ENCODE data around the gene RAB7A.
"Not testable (repeated sequence)": the region's sequence is repeated elsewhere in the genome, so short reads cannot be mapped to it uniquely, and the experiment has no call there.

The RAB7A gene

DNA sequence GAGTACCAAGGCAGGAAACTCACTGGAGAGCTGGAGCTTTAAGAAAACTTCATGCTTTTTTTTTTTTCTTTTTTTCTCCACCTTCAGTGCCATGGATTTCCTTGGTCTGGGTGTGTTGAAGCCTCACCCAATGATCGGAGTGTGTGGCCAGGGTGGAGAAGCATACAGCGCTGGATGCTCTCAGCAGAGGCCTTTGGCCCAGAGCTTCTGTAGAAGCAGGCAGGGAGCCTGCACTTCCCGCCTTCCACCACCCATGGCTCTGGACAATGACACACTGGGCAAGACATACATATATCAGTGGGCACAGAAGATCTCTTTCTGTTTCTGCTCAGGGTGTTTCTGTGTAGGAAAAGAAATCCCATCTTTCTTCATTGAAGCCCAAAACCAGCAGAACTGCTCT is 97.6 kb downstream of the RAB7A start:
- no peak for FAIRE-seq

GRCh38 chr3:128824132-128824850 is 98.3 kb downstream of the RAB7A start:
- no peak for FAIRE-seq

DNA sequence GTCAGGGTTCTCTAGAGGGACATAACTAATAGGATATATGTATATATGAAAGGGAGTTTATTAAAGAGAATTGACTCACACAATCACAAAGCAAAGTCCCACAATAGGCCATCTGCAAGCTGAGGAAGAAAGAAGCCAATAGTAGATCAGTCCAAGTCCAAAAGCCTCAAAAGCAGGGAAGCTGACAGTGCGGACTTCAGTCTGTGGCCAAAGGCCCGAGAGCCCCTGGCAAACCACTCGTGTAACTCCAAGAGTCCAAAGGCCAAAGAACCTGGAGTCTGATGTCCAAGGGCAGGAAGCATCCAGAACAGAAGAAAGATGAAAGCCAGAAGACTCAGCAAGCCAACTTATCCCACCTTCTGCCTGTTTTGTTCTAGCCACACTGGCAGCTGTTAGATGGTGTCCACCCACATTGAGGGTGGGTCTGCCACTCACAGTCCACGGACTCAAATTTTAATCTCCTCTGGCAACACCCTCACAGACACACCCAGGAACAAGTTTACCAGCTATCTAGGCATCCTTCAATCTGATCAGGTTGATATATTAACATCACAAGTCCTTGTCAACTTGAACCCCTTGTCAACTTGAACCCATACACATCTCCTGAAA is 99.2 kb downstream of the RAB7A start:
- no peak for FAIRE-seq

GRCh38 chr3:128829087-128829486 is 103.1 kb downstream of the RAB7A start:
- FAIRE-seq = not testable (repeated sequence)

DNA sequence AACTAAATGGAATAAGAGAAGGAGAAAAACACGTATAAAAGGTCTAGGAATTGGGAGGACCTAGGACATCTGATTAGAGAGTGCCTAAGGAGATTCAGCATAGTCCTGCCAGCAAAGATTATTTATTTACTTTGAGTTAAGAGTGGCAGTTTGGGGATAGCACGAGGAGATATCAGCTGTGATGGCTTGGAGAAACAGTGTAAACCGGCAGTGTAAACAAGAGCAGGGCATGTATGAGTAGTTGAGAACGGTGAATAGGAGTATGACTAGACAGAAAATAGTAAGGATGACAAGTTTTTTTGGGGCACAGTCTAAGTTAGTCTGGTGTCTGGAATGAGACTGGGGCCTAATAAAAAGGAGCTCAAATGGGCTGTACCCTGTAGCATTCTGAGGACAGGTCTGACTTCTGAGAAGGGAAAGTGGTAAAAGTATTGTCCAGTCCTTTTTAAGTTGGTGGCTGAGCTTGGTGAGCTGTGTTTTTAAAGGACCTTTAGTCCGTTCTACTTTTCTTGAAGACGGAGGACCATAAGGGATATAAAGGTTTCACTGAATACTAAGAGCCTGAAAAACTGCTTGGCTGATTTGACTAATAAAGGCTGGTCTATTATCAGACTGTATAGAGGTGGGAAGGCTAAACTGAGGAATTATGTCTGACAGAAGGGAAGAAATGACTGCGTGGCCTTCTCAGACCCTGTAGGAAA is 104.1 kb downstream of the RAB7A start:
- not testable (repeated sequence) for FAIRE-seq

DNA sequence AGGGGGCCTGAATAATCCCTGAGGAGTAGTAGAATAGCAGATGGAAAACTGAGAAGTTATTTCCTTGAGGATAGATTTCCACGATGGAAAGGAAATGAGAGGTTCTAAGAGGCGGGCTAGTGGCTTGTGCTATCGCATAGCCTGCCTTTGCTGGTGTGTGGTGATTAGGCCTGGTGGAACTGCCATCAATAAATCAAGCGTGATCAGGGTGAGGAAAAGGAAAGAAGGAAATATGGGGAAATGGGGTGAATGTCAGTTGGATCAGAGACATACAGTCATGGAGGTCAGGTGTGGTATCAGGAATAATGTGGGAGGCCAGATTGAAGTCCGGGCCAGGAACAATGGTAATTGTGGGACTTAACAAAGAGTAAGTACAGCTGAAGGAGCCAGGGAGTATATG is 104.8 kb downstream of the RAB7A start:
- not testable (repeated sequence) for FAIRE-seq

DNA sequence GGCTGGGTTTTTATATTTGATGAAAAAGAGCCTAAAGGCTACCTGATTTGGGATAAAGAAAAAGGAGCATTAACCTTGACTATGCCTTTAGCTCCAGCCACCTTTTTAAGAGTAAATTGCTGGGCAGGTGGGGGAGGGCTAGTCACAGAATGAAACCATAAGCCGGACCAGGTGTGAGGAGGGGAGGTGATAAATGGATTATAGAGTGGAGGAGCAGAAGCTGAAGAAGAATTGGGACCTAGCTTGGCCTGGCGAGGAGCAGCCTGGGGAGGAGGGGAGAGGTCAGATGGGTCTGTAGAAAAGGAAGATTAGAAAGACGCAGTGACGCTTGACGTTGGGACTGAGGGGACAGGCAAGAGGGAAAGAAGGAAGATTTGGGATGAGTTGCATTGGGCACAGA is 107.0 kb downstream of the RAB7A start:
- not testable (repeated sequence) for FAIRE-seq

DNA sequence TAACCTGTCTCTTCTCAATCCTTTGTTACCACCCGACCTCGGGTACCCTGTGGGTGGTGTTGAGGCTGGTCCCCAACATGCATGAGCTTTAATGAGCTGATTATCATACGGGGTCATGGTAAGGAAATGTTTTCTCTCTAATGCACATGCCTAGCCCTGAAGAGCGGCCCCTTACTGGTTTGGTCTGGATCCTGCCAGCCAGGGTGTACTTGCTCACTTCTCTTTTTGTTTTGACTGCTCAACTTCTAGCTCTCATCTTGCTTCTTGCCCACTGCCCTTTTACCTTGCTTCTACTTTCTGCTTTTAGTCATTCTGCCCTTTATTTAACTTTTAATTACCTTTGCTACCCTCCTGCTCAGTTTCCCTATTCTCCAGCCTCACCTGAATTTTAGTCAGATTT is 109.1 kb downstream of the RAB7A start:
- FAIRE-seq = no peak

- no peak for FAIRE-seq
Measured at GRCh38 chr3:128841926-128842920, 116.2 kb downstream of the RAB7A start.

- FAIRE-seq = no peak
Measured at GRCh38 chr3:128844502-128844901, 118.5 kb downstream of the RAB7A start.

DNA sequence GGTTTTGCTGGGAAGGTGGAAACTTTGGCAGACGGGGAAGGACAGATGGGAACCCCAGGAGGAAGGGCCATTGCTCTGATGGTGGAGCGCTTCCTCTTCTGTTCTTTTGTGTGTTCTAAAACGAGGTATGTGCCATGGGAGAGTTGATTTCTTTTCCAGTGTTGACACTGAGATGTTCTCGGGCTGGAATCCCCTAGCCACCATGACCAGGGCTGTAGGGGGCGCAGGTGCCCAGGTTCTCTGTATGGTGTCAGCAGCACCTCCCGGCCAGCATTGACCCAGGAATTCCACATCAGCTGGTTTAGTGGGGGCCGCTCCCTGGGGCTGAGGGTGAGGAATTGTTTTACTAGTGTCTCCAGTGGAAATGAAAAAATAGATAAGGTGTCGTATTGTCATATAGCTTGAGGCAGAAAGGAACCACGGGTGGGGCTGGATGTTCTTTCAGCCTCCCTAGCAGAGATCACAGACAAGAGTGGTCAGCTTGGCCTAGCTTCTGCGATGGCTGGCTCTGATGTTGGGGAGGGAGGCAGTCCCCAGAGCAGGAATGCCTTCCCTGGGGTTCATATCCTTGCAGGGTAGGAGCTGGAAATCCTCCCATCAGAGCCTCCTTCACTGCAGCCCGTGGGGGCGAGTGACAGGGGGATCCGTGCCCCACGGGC is 119.3 kb downstream of the RAB7A start:
- no peak for FAIRE-seq

- FAIRE-seq = no peak
Measured at GRCh38 chr3:128845778-128846485, 119.9 kb downstream of the RAB7A start.

- no peak for FAIRE-seq
Measured at GRCh38 chr3:128846486-128846891, 120.5 kb downstream of the RAB7A start.

GRCh38 chr3:128847666-128848370 is 121.8 kb downstream of the RAB7A start:
- FAIRE-seq = no peak

DNA sequence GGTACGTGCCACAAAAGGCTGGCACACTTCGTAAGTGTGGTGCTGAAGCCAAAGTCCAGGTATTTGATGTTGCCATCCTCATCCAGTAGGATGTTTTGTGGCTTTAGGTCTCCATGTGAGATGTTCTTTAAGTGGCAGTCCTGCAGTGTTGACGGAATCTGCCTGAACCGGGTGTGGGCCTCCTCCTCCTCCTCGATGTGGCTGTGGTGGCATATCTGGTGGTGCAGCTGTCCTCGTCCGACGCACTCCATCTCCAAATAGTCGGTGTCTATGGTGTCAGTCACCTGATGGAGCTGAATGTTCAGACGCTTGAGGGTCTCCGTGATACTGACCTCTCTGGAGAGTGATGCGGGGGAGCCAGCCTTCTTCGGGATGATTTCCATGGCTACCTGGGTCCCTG is 123.0 kb downstream of the RAB7A start:
- no peak for FAIRE-seq

GRCh38 chr3:128849911-128850455 is 124.0 kb downstream of the RAB7A start:
- FAIRE-seq = no peak

- no peak for FAIRE-seq
Measured at GRCh38 chr3:128850544-128850943, 124.6 kb downstream of the RAB7A start.

DNA sequence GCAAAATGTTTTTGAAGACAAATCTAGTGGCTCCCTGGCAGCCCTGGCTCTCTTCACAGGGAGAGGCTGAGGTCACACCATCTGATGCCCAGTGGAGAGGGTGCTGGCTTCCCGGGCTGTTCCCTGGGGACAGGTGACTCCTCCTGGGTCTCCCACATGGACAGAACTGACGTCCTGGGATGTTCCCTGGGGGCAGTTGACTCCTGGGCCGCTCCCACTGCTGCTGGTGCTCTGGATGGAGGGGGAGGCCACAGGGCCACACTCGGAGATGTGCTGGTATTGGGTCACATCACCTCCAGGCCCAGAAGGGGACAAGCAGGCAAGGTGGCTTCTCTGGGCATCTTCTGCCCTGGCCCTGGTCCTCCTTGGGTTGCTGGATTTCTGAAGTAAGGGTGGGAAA is 125.6 kb downstream of the RAB7A start:
- no peak for FAIRE-seq

GRCh38 chr3:128853826-128854225 is 127.8 kb downstream of the RAB7A start:
- no peak for FAIRE-seq

DNA sequence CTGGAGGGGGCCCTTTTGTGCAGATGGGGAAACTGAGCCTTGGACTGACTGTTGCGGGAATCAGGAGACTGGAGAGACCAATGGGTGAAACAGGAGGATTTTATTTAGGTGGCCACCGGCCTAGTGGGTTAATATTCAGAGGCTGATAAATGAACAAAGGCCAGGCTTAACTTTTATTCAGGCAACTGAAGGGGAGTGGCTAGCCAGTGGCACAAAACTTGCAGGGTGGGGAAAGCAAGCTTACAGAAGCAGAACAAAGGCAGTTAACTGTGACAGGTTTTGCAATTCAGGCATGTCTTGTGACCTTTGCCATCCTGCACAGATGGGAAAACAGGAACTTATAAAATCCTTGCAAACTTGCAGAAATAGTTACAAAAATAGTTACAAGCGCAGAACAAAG is 128.5 kb downstream of the RAB7A start:
- no peak for FAIRE-seq

GRCh38 chr3:128855569-128855968 is 129.6 kb downstream of the RAB7A start:
- no peak for FAIRE-seq

Measured in G401.6 (cell line).